SJSA1 (cell line): ENCODE data around the gene YTHDC1. TPM values are rescaled to one million over a fixed set of nuclear protein-coding genes. Genes with fewer than 3 reads are reported as not detected.
A peak's percentile ranks its signal among the peaks of the same experiment; 100 is the strongest.

Source experiments
- DNase-seq, 2 experiments: peaks; one replicate each; pipeline ENCODE4 v3.0.0-alpha.2; 2015 to 2020; ENCODE audit warnings: low spot score in 2 of 2, low read depth in 1 of 2
- H3K27ac ChIP-seq: fragments of 250-450 bp; sonication (Bioruptor Pico); 2 replicates; pipeline ENCODE4 v1.5.1; 2020; ENCODE audit warnings: mild to moderate bottlenecking, moderate library complexity
- H3K27me3 ChIP-seq: fragments of 250-450 bp; sonication (Bioruptor Pico); replicated peaks from 2 replicates; pipeline ENCODE4 v1.5.1; 2020; ENCODE audit warnings: mild to moderate bottlenecking, moderate library complexity
- H3K36me3 ChIP-seq: fragments of 250-450 bp; sonication (Bioruptor Pico); 2 replicates; pipeline ENCODE4 v1.5.1; 2020; ENCODE audit warnings: mild to moderate bottlenecking
- H3K4me1 ChIP-seq: fragments of 250-450 bp; sonication (Bioruptor Pico); replicated peaks from 2 replicates; pipeline ENCODE4 v1.6.1; 2021; ENCODE audit warnings: mild to moderate bottlenecking
- H3K4me3 ChIP-seq: fragments of 250-450 bp; sonication (Bioruptor Pico); 2 replicates; pipeline ENCODE4 v1.5.1; 2020; ENCODE audit warnings: mild to moderate bottlenecking
- H3K9me3 ChIP-seq: fragments of 250-450 bp; sonication (Bioruptor Pico); replicated peaks from 2 replicates; pipeline ENCODE4 v1.5.1; 2020; ENCODE audit warnings: mild to moderate bottlenecking
- total RNA-seq: library from RNA; depleted of rRNA; stranded (reverse); fragments of >200 nt; shearing (Covaris generic); gene quantifications from 2 replicates; pipeline ENCODE4 v1.2.3, GENCODE V29; 2014; rRNA removed

YTHDC1 gene
- total RNA-seq, 1 experiment from 2014 or later, result 63.0 TPM

- Histone ChIP-seq H3K4me1 (peaks cover 11% of the 10 kb centered on the region), H3K27me3 (no peaks in the 10 kb centered on the region), H3K27ac (no peak overlapping the region), H3K36me3 (no peaks in the 10 kb centered on the region), H3K4me3 (no peak overlapping the region), H3K9me3 (no peaks in the 10 kb centered on the region)
- DNase-seq, result peak in 1 of 2 experiments; percentile 26
These were observed 82.4 kb downstream of the YTHDC1 start for GRCh38 chr4:68267433-68267944.

GRCh38 chr4:68264875-68265565 lies 84.9 kb downstream of the YTHDC1 start:
- no peaks in the 10 kb centered on the region for H3K27me3 ChIP-seq
- no peaks in the 10 kb centered on the region for H3K9me3 ChIP-seq
- H3K4me1 ChIP-seq, result peaks cover 8% of the 10 kb centered on the region

More at GRCh38 chr4:68264875-68265565, 84.9 kb downstream of the YTHDC1 start:
- Histone ChIP-seq H3K36me3 (no peaks in the 10 kb centered on the region), H3K27ac (no peak overlapping the region), H3K4me3 (no peak overlapping the region)
- no peak for DNase-seq

Other genes with a start within 250 kb of the YTHDC1 start
- gene TMPRSS11F, start 220.2 kb downstream of the YTHDC1 start, total RNA-seq, result not detected in 2 replicates
- gene TMPRSS11B, start 104.4 kb downstream of the YTHDC1 start, total RNA-seq, result not detected in 2 replicates
- gene TMPRSS11E, start 97.4 kb upstream of the YTHDC1 start, total RNA-seq, result not detected in 2 replicates
- 0.08 TPM in 1 of 2 replicates, not detected in the other for gene UGT2B17, start 226.2 kb upstream of the YTHDC1 start, total RNA-seq